HCT116 (cell line): ENCODE measurements around the gene POLD2. TPM values are rescaled to one million over a fixed set of nuclear protein-coding genes. Genes with fewer than 3 reads are reported as not detected.

Experiments used
- ATAC-seq: fragments of 200-7000 bp; cut with Tn5 transposase; 2 replicates; pipeline ENCODE4 v1.9.1; 2020; ENCODE audit warnings: mild to moderate bottlenecking, moderate library complexity
- BruUV-seq: library from RNA; stranded (reverse); fragments of 400-500 nt; replicated peaks from 2 replicates; lab custom pipeline; 2021; lab: Mats Ljungman, UMichigan
- CTCF ChIA-PET: fragments of 300-600 bp; sonication (Branson Sonifier 250); formaldehyde crosslinking; loops from one replicate; lab custom pipeline; 2021; ENCODE audit warnings: antibody characterized with exemption; lab: Charles Lee
- POLR2A ChIA-PET: fragments of 300-600, 350-600 bp; sonication (Branson Sonifier 250); formaldehyde crosslinking; loops from one replicate; lab custom pipeline; 2021; ENCODE audit warnings: antibody characterized with exemption; lab: Charles Lee
- RAD21 ChIA-PET, 2 experiments: fragments of 300-600 bp; sonication (Branson Sonifier 250); formaldehyde crosslinking; loops; one replicate each; lab custom pipeline; 2023; ENCODE audit warnings: low total read pairs in 2 of 2; ENCODE audit not compliant: uncharacterized antibody in 2 of 2, unreplicated experiment in 2 of 2, low non-redundant PET in 1 of 2; lab: Charles Lee
- DNase-seq: peaks from one replicate; pipeline ENCODE4 v3.0.0-alpha.2; 2010; ENCODE audit warnings: low read depth, low spot score
- H2AFZ ChIP-seq: fragments of 200-600 bp; shearing (Covaris generic), sonication (generic); 2 replicates; pipeline ENCODE4 v1.6.1; 2017; ENCODE audit warnings: low read depth, mixed run types, mixed read lengths, antibody characterized with exemption, low read length; ENCODE audit not compliant: poor library complexity, severe bottlenecking
- H3K27ac ChIP-seq: 2 replicates; pipeline ENCODE4 v1.5.1; 2012; ENCODE audit warnings: low read depth, low read length
- H3K27me3 ChIP-seq: fragments of 200-600 bp; sonication (generic); 2 replicates; pipeline ENCODE4 v1.6.1; 2016; ENCODE audit warnings: mixed run types, low read length, mixed read lengths; ENCODE audit not compliant: insufficient read depth
- H3K36me3 ChIP-seq, 2 experiments: fragments of 200-500 bp in 1 of 2; fragments of 200-600 bp in 1 of 2; sonication (Bioruptor generic) in 1 of 2; sonication (generic) in 1 of 2; 2 replicates each; pipeline versions ENCODE4 v1.5.1 to v1.6.1; 2014 to 2016; ENCODE audit warnings: low read length in 2 of 2, inconsistent platforms in 1 of 2, mixed read lengths in 1 of 2, mixed run types in 1 of 2; ENCODE audit not compliant: insufficient read depth in 2 of 2, control insufficient read depth in 1 of 2
- H3K4me1 ChIP-seq, 2 experiments: fragments of 200-600 bp in 1 of 2; sonication (generic) in 1 of 2; 2 replicates each; pipeline versions ENCODE4 v1.5.1 to v1.6.1; 2012 to 2017; ENCODE audit warnings: low read length in 2 of 2, inconsistent platforms in 1 of 2, mild to moderate bottlenecking in 1 of 2, mixed read lengths in 1 of 2, mixed run types in 1 of 2, moderate library complexity in 1 of 2; ENCODE audit not compliant: insufficient read depth in 2 of 2, control insufficient read depth in 1 of 2
- H3K4me2 ChIP-seq: fragments of 200-600 bp; sonication (generic); 2 replicates; pipeline ENCODE4 v1.6.1; 2017; ENCODE audit warnings: mixed run types, low read length, mixed read lengths
- H3K4me3 ChIP-seq, 2 experiments: fragments of 200-600 bp in 1 of 2; sonication (generic) in 1 of 2; replicated peaks in 1 of 2; 2 replicates each; pipeline ENCODE4 v1.5.1; 2011 to 2016; ENCODE audit warnings: low read length in 2 of 2, control low read depth in 1 of 2, low read depth in 1 of 2, mild to moderate bottlenecking in 1 of 2, mixed read lengths in 1 of 2, mixed run types in 1 of 2
- H3K79me2 ChIP-seq: fragments of 200-600 bp; sonication (generic); 2 replicates; pipeline ENCODE4 v1.6.1; 2017; ENCODE audit warnings: mild to moderate bottlenecking, mixed run types, low read length, moderate library complexity, mixed read lengths; ENCODE audit not compliant: insufficient read depth
- H3K9ac ChIP-seq: fragments of 200-600 bp; sonication (generic); 2 replicates; pipeline ENCODE4 v1.6.1; 2016; ENCODE audit warnings: low read length, mixed read lengths
- H3K9me2 ChIP-seq: fragments of 200-600 bp; sonication (generic), shearing (Covaris generic); 2 replicates; pipeline ENCODE4 v1.6.1; 2017; ENCODE audit warnings: mixed run types, mild to moderate bottlenecking, moderate library complexity; ENCODE audit not compliant: insufficient read depth
- H3K9me3 ChIP-seq, 2 experiments: fragments of 200-500 bp in 1 of 2; fragments of 200-600 bp in 1 of 2; sonication (Bioruptor generic) in 1 of 2; sonication (generic) in 1 of 2; 2 replicates each; pipeline ENCODE4 v1.6.1; 2014 to 2017; ENCODE audit warnings: low read length in 2 of 2, mixed read lengths in 2 of 2, inconsistent platforms in 1 of 2, low read depth in 1 of 2, mild to moderate bottlenecking in 1 of 2, mixed run types in 1 of 2, moderate library complexity in 1 of 2; ENCODE audit not compliant: control insufficient read depth in 1 of 2, insufficient read depth in 1 of 2
- H4K20me1 ChIP-seq: fragments of 200-600 bp; sonication (generic), shearing (Covaris generic); 2 replicates; pipeline ENCODE4 v1.6.1; 2017; ENCODE audit warnings: mixed run types, mild to moderate bottlenecking, moderate library complexity; ENCODE audit not compliant: insufficient read depth
- ATF3 ChIP-seq: IDR thresholded peaks from 2 replicates; pipeline ENCODE4 v1.6.1; 2012
- MAX ChIP-seq: IDR thresholded peaks from 2 replicates; pipeline ENCODE4 v1.6.1; 2012
- POLR2A ChIP-seq: IDR thresholded peaks from 2 replicates; pipeline ENCODE4 v1.7.0; 2011; ENCODE audit warnings: borderline replicate concordance; ENCODE audit not compliant: insufficient read depth, insufficient read length; ENCODE audit errors: extremely low read depth
- RAD21 ChIP-seq: IDR thresholded peaks from 2 replicates; pipeline ENCODE4 v1.6.1; 2012; ENCODE audit warnings: low read depth, mild to moderate bottlenecking
- REST ChIP-seq: IDR thresholded peaks from 2 replicates; pipeline ENCODE4 v1.6.1; 2012; ENCODE audit warnings: low read depth
- SIN3A ChIP-seq: IDR thresholded peaks from 2 replicates; pipeline ENCODE4 v1.6.1; 2012; ENCODE audit warnings: low read depth
- intact Hi-C: fragments of 100-400 bp; cut with micrococcal nuclease; formaldehyde crosslinking; loops from 2 replicates; pipeline ENCODE4 v1.10.0; 2022
- total RNA-seq: library from RNA; stranded (reverse); gene quantifications from one replicate; pipeline ENCODE4 v1.2.1, GENCODE V29; 2021; ENCODE audit not compliant: unreplicated experiment

Gene POLD2
- total RNA-seq, 1 experiment from 2014 or later = 237 TPM

- DNase-seq = no peak
- no peaks in the 10 kb centered on the region for H3K36me3 ChIP-seq
- no peaks in the 10 kb centered on the region for H3K79me2 ChIP-seq
- H2AFZ ChIP-seq = no peak overlapping the region
- H3K9ac ChIP-seq = no peak overlapping the region
- ATAC-seq = no peak
- H3K9me2 ChIP-seq = no peaks in the 10 kb centered on the region
- H3K4me2 ChIP-seq = no peak overlapping the region
- ChIA-PET POLR2A (no interaction called here), RAD21 (no interaction called here), CTCF (no interaction called here)
- peaks cover 0 to 6% of the 10 kb centered on the region in 2 experiments; a peak in 2 of 4 replicates for H3K4me1 ChIP-seq
- intact Hi-C loops = no loop called here
- no peaks in the 10 kb centered on the region for H3K9me3 ChIP-seq
- no peak overlapping the region for H3K4me3 ChIP-seq
- no TSS peak for BruUV-seq
- no peak overlapping the region for H3K27ac ChIP-seq
- TF ChIP-seq SIN3A (no peak), RAD21 (no peak), REST (no peak), POLR2A (no peak), ATF3 (no peak), MAX (no peak)
- H3K27me3 ChIP-seq = no peaks in the 10 kb centered on the region
- no peaks in the 10 kb centered on the region for H4K20me1 ChIP-seq
Measured at GRCh38 chr7:44103566-44103922, 19.8 kb downstream of the POLD2 start.
